ENCODE measurements around the gene NRAS. TPM values are rescaled to one million over a fixed set of nuclear protein-coding genes. Genes with fewer than 3 reads are reported as not detected.

The NRAS gene
- total RNA-seq, 1 donor from 2014 or later = 33.9 TPM

DNA sequence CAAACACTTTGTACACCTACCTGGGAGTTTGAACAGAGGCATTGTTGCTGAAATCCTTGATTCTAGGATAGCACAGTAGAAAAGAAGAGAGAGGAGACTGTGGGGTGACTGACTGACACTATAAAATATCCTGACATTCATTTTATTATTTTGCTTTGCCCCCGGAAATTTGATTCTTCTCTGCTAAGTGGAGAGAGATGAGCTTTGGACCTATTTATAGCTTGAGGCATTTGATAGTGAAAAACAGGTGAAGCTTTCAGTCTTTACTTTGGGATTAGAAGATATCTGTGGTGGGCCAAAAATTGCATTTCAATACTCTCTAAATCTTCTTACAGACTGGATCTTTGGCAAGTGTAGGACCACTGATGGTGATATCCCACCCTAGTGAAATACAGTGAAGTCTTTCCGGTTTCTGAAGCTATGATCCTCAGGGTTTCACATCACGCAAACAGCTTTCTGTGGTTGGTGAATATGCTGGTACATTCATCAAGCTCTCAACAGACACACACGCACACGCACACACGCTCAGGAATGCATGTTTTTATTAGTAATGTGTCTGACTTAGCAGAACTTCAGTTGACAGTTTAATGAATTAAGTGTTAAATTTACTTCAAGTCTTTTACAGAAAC, 21.0 kb downstream of the NRAS start, which contains the start of gene AMPD1:
AMPD1 (minus strand) TSS at position 117 of the 629 bp plus-strand sequence; CDS start at position 42, 75 bp downstream.
- no peak for DNase-seq (ENCODE audit: low spot score)
- Mint-ChIP-seq H3K4me3 (ENCODE audit: unreplicated experiment) (no peak within 1 kb of the TSS), H3K36me3 (ENCODE audit: low read depth) (no peaks in the 10 kb centered on the region), H3K27me3 (ENCODE audit: low read depth) (peaks cover 7% of the 10 kb centered on the region), H3K4me1 (ENCODE audit: low read depth) (peaks cover 16% of the 10 kb centered on the region), H3K27ac (ENCODE audit: unreplicated experiment) (no peak within 1 kb of the TSS), H3K9me3 (ENCODE audit: low read depth) (no peaks in the 10 kb centered on the region)
- TF ChIP-seq, protein P1, sequence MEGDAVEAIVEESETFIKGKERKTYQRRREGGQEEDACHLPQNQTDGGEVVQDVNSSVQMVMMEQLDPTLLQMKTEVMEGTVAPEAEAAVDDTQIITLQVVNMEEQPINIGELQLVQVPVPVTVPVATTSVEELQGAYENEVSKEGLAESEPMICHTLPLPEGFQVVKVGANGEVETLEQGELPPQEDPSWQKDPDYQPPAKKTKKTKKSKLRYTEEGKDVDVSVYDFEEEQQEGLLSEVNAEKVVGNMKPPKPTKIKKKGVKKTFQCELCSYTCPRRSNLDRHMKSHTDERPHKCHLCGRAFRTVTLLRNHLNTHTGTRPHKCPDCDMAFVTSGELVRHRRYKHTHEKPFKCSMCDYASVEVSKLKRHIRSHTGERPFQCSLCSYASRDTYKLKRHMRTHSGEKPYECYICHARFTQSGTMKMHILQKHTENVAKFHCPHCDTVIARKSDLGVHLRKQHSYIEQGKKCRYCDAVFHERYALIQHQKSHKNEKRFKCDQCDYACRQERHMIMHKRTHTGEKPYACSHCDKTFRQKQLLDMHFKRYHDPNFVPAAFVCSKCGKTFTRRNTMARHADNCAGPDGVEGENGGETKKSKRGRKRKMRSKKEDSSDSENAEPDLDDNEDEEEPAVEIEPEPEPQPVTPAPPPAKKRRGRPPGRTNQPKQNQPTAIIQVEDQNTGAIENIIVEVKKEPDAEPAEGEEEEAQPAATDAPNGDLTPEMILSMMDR (IDR thresholded peaks at IDR 0.05) = no peak

DNA sequence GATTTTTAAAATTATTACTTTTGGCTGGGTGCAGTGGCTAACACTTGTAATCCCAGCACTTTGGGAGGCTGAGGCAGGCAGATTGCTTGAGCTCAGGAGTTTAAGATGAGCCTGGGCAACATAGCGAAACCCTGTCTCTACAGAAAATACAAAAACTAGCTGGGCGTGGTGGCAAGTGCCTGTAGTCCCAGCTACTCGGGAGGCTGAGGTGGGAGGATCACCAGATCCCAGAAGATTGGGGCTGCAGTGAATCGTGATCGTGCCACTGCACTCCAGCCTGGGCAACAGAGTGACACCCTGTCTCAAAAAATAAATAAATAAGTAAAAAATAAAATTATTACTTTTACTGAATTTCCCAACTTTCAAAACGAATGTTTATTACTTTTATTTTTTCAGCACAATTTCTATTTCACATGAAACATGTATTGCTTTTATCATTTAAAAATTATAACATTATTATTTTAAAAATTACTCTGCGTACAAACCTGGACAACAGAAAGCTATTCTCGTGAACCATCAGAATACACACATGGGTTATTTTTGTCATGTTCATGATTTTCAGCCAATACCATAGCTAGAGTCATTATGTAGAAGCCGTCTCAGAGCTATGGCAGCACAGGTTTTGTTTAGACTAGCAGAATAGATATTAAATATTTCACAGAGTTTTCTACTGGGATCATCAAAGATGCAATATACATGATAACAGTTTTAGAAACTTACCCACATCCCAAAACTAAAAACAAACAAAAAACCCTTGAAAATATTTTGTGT, 21.8 kb downstream of the NRAS start:
- no peak overlapping the region for H3K27ac Mint-ChIP-seq (ENCODE audit: unreplicated experiment)
- no peaks in the 10 kb centered on the region for H3K36me3 Mint-ChIP-seq (ENCODE audit: low read depth)
- TF ChIP-seq, protein P1 (IDR thresholded peaks at IDR 0.05) = no peak
- DNase-seq (ENCODE audit: low spot score) = no peak
- H3K4me1 Mint-ChIP-seq (ENCODE audit: low read depth) = peaks cover 8% of the 10 kb centered on the region
- no peak overlapping the region for H3K4me3 Mint-ChIP-seq (ENCODE audit: unreplicated experiment)
- H3K9me3 Mint-ChIP-seq (ENCODE audit: low read depth) = no peaks in the 10 kb centered on the region
- peaks cover 11% of the 10 kb centered on the region for H3K27me3 Mint-ChIP-seq (ENCODE audit: low read depth)

DNA sequence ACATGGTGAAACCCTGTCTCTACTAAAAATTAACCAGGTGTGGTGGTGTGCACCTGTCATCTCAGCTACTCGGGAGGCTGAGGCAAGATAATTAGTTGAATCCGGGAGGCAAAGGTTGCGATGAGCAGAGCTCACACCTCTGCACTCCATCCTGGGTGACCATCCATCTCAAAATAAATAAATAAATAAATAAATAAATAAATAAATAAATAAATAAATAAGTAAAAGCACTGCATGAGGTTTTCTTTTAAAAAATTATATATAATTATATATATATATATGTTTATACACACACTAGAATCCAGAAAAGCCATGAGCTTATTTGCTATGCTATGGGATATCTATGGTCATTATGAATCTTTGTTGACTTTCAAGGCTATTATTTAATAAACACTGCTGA, 23.6 kb downstream of the NRAS start:
- Mint-ChIP-seq H3K27ac (ENCODE audit: unreplicated experiment) (no peak overlapping the region), H3K9me3 (ENCODE audit: low read depth) (no peaks in the 10 kb centered on the region), H3K36me3 (ENCODE audit: low read depth) (no peaks in the 10 kb centered on the region), H3K27me3 (ENCODE audit: low read depth) (peaks cover 21% of the 10 kb centered on the region), H3K4me1 (ENCODE audit: low read depth) (peaks cover 7% of the 10 kb centered on the region), H3K4me3 (ENCODE audit: unreplicated experiment) (no peak overlapping the region)
- DNase-seq (ENCODE audit: low spot score) = no peak
- TF ChIP-seq, protein P1 (IDR thresholded peaks at IDR 0.05) = no peak

DNA sequence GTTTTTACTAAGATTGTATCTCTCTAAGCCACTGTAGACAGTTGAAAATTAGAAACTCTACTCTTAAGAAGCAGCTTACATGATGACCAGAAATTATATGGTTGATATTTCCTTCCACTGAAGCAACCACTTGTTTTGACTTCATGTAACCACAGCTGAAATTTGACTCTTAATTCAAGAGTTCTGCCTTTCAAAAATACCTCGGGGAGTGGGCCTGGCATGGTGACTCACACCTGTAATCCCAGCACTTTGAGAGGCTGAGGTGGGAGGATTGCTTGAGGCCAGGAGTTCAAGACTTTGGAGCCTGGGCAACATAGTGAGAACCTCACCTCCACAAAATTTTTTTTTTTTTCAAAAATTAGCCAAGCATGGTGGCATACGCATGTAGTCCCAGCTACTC, 25.5 kb downstream of the NRAS start:
- TF ChIP-seq, protein P1 (IDR thresholded peaks at IDR 0.05) = no peak
- Mint-ChIP-seq H3K4me1 (ENCODE audit: low read depth) (peaks cover 7% of the 10 kb centered on the region), H3K36me3 (ENCODE audit: low read depth) (no peaks in the 10 kb centered on the region), H3K27ac (ENCODE audit: unreplicated experiment) (no peak overlapping the region), H3K27me3 (ENCODE audit: low read depth) (peaks cover 35% of the 10 kb centered on the region), H3K4me3 (ENCODE audit: unreplicated experiment) (no peak overlapping the region), H3K9me3 (ENCODE audit: low read depth) (no peaks in the 10 kb centered on the region)
- DNase-seq (ENCODE audit: low spot score) = no peak

DNA sequence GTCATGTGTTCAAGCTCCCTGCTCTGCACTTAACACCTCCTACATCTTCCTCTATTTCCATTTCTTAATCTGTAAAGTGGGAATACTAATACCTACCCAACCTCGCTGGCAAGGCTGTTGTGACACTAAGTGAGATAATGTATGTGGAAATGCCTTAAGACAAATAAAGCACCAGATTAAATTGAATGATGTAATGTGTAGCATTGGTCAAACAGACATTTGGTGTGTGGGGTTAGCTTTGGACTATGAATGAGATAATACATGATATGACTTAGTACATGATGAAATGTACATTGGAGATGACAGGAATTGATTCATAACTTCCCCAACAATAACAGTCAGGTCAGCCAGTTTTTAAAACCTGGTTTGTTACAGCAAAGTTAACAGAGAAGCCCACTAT, 26.4 kb downstream of the NRAS start:
- Mint-ChIP-seq H3K27me3 (ENCODE audit: low read depth) (peaks cover 39% of the 10 kb centered on the region), H3K36me3 (ENCODE audit: low read depth) (no peaks in the 10 kb centered on the region), H3K4me1 (ENCODE audit: low read depth) (peaks cover under 1% of the 10 kb centered on the region), H3K27ac (ENCODE audit: unreplicated experiment) (no peak overlapping the region), H3K4me3 (ENCODE audit: unreplicated experiment) (no peak overlapping the region), H3K9me3 (ENCODE audit: low read depth) (no peaks in the 10 kb centered on the region)
- TF ChIP-seq, protein P1 (IDR thresholded peaks at IDR 0.05) = no peak
- DNase-seq (ENCODE audit: low spot score) = no peak

All from chondrocyte (in vitro differentiated cells).